ENCODE results near the gene FANCE. TPM values are rescaled to one million over a fixed set of nuclear protein-coding genes. Genes with fewer than 3 reads are reported as not detected.
"Not testable (repeated sequence)": the region's sequence is repeated elsewhere in the genome, so short reads cannot be mapped to it uniquely, and the experiment has no call there.

The FANCE gene
- polyA plus RNA-seq, 12 donors, result 14.2 to 26.4 (median 18.7) TPM; not detected in 1

GRCh38 chr6:35496841-35497570 is 44.9 kb downstream of the FANCE start, which contains the start of gene TEAD3:
Gene TEAD3 (minus strand): TSS chr6:35497079.
- DNase-seq, result no peak

DNA sequence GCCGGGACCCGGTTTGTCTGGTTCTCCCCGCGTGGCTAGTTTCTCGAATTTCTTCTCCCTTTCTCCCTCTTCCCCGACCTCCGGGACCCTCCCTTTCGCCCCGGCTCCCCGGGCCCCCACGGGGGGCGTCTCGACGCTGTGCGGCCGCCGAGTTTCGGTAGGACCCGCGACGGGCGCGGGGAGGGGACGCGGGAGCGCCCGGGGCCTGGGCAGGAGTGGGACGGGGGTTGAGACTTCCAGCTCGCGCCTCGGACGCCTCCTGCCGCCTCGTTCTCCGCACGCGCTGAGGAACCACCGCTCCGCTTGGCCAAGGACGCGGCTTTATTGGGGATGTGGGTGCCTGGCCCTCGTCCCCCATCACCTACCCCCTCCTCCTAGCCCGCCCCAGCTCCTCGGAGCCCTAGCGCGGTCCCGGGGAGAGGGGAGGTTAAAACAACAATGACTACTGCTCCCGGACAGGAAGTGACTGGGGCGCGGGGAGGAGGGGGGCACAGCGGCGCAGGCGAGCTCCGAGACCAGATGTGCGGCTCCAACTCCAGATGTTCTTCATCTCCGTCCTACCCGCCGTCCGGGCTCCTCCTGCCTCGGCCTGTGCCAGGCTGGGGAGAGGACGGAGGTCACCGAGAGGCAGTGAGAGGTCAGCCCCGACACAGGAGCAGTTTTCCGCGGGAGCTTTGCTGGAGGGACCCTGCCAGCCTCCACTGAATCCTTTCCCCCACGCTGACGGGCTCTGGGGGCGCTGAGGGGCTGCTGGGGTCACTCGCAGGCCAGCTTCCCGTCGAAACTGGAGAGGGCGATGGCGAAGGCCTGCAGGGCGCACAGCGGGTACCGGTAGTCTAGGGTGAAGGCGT is 45.7 kb downstream of the FANCE start:
- peak; percentile 84 for DNase-seq

DNA sequence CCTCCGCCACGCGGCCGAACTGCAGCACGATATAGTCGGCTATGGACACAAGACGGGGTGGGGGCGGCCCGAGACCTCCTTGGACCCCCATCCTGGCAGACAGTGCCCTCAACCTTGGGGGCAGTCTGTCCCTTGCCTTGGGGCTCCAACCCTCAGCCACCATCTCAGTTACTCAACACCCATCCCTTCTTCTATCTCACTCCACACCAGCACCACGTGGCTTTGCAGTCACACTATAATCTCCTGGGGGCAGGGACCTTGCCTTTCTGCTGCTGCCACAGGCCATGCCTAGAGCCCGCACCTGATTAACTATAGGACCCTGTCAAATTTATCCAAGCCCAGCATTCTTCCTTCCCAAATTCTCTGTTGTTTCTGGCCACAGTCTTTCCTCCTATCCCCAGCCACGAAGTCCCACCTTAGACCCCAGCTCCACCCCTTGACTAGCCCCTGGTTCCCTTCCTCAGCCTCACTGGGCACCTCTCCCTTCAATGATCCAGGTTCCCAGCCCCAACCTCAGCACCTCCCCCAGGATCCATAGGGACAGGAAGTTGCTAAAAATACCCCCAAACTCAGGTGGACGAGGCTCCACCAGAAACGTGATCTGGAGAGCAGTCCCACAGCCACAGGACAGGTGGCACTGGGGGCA is 46.4 kb downstream of the FANCE start:
- no peak for DNase-seq

GRCh38 chr6:35499372-35499771 is 47.2 kb downstream of the FANCE start:
- DNase-seq, result no peak

DNA sequence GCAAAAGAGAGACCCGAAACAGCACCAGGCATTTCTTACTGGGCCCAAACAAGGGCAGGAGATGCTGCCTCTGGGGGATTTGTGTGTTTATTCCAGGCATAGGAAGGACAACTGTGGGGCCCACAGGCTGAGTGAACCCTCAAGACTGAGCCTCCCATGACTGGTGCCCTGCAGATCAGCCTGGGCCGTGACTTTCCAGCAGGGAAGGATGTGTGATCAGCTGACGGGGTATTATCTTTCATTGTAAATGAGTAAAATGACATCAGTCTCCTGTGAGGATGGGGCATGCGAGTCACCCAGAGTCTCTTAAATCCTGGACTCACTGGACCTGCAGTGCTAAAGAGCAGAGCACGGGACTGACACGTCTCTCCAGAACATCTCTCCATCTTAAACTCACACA is 48.6 kb downstream of the FANCE start:
- DNase-seq, result no peak

- no peak for DNase-seq
Observed at GRCh38 chr6:35501784-35502183, 49.6 kb downstream of the FANCE start.

GRCh38 chr6:35503534-35503933 is 51.4 kb downstream of the FANCE start:
- DNase-seq, result no peak

- no peak for DNase-seq
Observed at GRCh38 chr6:35505999-35506412, 53.9 kb downstream of the FANCE start.

- DNase-seq, result no peak
Observed at GRCh38 chr6:35506536-35506935, 54.4 kb downstream of the FANCE start.

DNA sequence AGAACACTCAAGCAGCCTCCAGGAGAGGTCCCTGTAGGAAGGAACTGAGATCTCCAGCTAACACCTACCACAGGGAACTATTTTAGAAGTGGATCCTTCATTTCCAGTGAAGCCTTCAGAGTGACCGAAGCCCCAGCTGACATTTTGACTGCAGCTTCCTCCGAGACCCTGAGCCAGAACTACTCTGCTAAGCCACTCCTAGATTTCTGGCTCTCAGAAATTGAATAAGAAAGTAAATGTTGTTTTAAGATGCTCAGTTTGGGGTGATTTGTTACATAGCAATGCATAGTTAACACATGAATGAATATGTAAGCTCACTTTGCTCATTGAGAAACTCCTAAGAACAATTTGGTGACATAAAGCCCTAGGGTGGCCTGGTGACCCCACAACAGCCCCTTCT is 55.1 kb downstream of the FANCE start:
- no peak for DNase-seq

GRCh38 chr6:35508027-35508426 is 55.9 kb downstream of the FANCE start:
- DNase-seq, result no peak

- DNase-seq, result no peak
Observed at GRCh38 chr6:35508542-35508941, 56.4 kb downstream of the FANCE start.

GRCh38 chr6:35510916-35511561 is 58.9 kb downstream of the FANCE start:
- DNase-seq, result no peak

- no peak for DNase-seq
Observed at GRCh38 chr6:35511562-35511941, 59.4 kb downstream of the FANCE start.

GRCh38 chr6:35512006-35512405 is 59.9 kb downstream of the FANCE start:
- DNase-seq, result no peak

DNA sequence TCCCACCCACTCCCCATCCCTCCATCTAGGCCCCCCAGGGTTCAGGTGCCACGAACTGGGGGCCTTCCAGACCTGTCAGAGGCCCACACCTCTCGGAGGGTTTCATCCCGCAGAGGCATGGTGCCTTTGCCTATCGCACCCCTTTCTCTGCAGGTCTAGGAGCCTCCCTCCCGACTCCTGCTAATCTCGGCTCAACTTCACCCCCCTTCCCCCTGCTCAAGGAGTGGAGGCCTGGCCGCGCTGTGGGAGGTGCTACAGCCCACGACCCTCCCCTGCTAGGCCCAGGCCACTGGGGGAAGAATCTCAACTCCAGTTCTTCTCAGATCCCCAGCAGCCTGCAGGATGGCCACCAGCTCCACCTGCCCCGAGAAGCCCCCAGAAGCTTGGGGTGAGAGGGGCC is 60.6 kb downstream of the FANCE start, which contains the start of gene TULP1:
Gene TULP1 (minus strand): TSS at position 157 of the 400 bp plus-strand sequence. CDS start 38 bp downstream, at position 119.
- DNase-seq, result no peak

DNA sequence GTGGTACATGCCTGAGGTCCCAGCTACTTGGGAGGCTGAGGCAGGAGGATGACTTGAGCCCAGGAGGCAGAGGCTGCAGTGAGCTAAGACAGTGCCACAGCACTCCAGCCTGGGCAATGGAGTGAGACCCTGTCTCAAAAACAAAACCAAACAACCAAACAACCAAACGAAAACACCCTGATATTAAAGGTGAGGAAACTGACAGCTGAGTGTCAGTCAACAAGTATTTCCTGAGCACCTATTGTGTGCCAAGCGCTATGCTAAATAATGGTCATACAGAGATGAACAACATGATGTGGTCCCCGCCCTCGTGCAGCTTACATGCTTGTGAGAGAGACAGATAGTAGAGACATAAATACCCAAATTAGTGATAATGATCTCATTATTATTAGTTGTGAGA is 62.4 kb downstream of the FANCE start:
- DNase-seq, result no peak

DNA sequence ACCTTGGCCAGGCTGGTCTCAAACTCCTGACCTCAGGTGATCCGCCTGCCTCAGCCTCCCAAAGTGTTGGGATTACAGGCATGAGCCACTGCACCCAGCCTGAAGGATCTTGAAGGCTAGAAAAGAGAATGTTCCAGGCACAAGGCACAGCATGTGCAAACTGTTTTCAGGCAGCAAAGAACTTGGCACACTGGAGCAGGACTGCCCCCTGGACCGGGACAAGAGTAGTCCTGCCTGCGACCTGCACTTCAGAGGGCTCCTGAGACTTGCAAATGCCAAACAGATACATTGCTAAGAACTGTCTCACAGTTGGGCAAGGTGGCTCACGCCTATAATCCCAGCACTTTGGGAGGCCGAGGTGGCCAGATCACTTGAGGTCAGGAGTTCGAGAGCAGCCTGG is 63.8 kb downstream of the FANCE start:
- not testable (repeated sequence) for DNase-seq
